Measurements from ENCODE around the gene RGR. TPM values are rescaled to one million over a fixed set of nuclear protein-coding genes. Genes with fewer than 3 reads are reported as not detected.
A peak's percentile ranks its signal among the peaks of the same experiment; 100 is the strongest.

The RGR gene
- total RNA-seq, 2 donors from 2014 or later, result not detected

GRCh38 chr10:84308021-84308420, 63.2 kb downstream of the RGR start:
- ATAC-seq (no peak), DNase-seq (no peak)
- 25 to 32% methylated on average over 1 of the region's 1 CpG for WGBS, 2 donors
- H3K27me3 ChIP-seq, result no peaks in the 10 kb centered on the region
- no peak for TF ChIP-seq POLR2A (IDR thresholded peaks at IDR 0.05)
- TF ChIP-seq, protein P1, sequence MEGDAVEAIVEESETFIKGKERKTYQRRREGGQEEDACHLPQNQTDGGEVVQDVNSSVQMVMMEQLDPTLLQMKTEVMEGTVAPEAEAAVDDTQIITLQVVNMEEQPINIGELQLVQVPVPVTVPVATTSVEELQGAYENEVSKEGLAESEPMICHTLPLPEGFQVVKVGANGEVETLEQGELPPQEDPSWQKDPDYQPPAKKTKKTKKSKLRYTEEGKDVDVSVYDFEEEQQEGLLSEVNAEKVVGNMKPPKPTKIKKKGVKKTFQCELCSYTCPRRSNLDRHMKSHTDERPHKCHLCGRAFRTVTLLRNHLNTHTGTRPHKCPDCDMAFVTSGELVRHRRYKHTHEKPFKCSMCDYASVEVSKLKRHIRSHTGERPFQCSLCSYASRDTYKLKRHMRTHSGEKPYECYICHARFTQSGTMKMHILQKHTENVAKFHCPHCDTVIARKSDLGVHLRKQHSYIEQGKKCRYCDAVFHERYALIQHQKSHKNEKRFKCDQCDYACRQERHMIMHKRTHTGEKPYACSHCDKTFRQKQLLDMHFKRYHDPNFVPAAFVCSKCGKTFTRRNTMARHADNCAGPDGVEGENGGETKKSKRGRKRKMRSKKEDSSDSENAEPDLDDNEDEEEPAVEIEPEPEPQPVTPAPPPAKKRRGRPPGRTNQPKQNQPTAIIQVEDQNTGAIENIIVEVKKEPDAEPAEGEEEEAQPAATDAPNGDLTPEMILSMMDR (IDR thresholded peaks at IDR 0.05), result no peak
- H3K9me3 ChIP-seq, result no peaks in the 10 kb centered on the region
- H3K36me3 ChIP-seq (replicated peaks in 1 of 2; ENCODE audit: insufficient read depth in 1 of 2, low read depth in 2 of 2), result no peaks in the 10 kb centered on the region
- H3K27ac ChIP-seq, result no peak overlapping the region
- intact Hi-C loops (cut with DNase I), result no loop called here
- no peak overlapping the region for H3K4me3 ChIP-seq
- no peaks in the 10 kb centered on the region for H3K4me1 ChIP-seq

DNA sequence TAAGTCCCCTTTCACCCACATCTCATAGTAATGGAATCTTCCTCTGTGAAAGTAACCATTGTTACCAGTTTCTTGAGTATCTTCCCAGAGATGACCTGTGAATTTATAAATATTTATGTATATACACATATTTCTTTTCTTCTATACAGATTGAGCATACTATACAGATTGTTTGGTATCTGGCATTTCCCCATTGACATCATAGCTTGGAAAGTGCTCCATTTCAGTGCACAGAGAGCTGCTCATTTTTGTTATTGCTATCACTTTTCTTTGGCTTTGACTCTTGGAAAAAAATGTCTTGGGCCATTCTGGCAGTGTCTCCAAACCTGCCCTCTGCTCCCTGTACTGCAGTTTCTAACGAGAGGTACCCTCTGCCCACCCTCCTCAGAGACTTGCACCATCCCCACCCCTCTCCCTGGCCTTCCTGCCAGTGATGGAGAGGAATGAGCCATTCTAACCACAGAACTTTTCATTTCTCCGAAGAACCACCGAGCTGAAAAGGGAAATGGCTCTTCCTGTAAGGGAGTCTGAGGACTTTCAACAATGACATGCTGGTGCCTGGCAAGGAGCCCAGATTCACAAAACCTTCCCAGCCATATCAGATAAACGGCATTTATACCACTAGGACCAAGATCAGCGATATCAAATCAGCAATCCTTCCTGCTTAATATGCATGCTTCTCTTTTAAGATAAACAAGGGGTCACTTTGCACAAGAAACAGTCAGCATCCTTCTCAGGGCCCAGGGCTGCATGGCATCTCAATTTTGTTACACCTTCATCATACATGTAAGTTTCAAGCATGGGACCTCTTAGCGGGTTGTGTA, 63.8 kb downstream of the RGR start:
- ATAC-seq, result no peak
- H3K27me3 ChIP-seq, result no peaks in the 10 kb centered on the region
- H3K9me3 ChIP-seq, result no peaks in the 10 kb centered on the region
- no peaks in the 10 kb centered on the region for H3K36me3 ChIP-seq (replicated peaks in 1 of 2; ENCODE audit: insufficient read depth in 1 of 2, low read depth in 2 of 2)
- no peak overlapping the region for H3K4me3 ChIP-seq
- H3K4me1 ChIP-seq, result no peaks in the 10 kb centered on the region
- no peak overlapping the region for H3K27ac ChIP-seq
- DNase-seq, result peak in 3 of 4 donors; percentile 17 to 29 (median 27)
- intact Hi-C loops (cut with DNase I), result no loop called here
- TF ChIP-seq POLR2A (IDR thresholded peaks at IDR 0.05), result no peak
- TF ChIP-seq, protein P1 (IDR thresholded peaks at IDR 0.05), result no peak
- 27 to 42% methylated on average over 6 of the region's 6 CpGs for WGBS, 2 donors

Other genes starting within 250 kb of the RGR start
- gene GHITM, start 105.5 kb upstream of the RGR start, total RNA-seq, result 10 to 100 TPM; 52.1 to 55.5 TPM
- gene GPR15LG, start 71.3 kb upstream of the RGR start, total RNA-seq, result not detected
- under 1 TPM in 1 of 2 donors, not detected in 1; 0.26 TPM for gene CDHR1, start 50.5 kb upstream of the RGR start, total RNA-seq
- gene LRIT2, start 19.5 kb upstream of the RGR start, total RNA-seq, result not detected
- gene LRIT1, start 3.5 kb upstream of the RGR start, total RNA-seq, result not detected
- gene CCSER2, start 83.5 kb downstream of the RGR start, total RNA-seq, result 10 to 100 TPM; 14.5 to 20.0 TPM

Measured in body of pancreas (tissue), 4 donors.